Neural progenitor cell (in vitro differentiated cells): ENCODE results near the gene NSD1. TPM values are rescaled to one million over a fixed set of nuclear protein-coding genes. Genes with fewer than 3 reads are reported as not detected.

Experiments
- DNase-seq: peaks from one replicate; pipeline ENCODE4 v3.0.0-alpha.2; 2016; ENCODE audit warnings: low spot score
- H2AFZ ChIP-seq: fragments of 200-600 bp; sonication (generic); replicated peaks from 2 replicates; pipeline ENCODE4 v1.6.1; 2016; ENCODE audit warnings: antibody characterized with exemption
- H3F3A ChIP-seq: fragments of 200-600 bp; sonication (generic); 2 replicates; pipeline ENCODE4 v1.6.1; 2016; ENCODE audit warnings: antibody characterized with exemption, low read depth
- H3K27ac ChIP-seq: fragments of 200-600 bp; sonication (generic); 2 replicates; pipeline ENCODE4 v1.5.1; 2016; ENCODE audit warnings: mild to moderate bottlenecking
- H3K27me3 ChIP-seq: fragments of 200-600 bp; sonication (generic); 2 replicates; pipeline ENCODE4 v1.6.1; 2016; ENCODE audit warnings: mild to moderate bottlenecking, moderate library complexity
- H3K36me3 ChIP-seq: fragments of 200-600 bp; sonication (generic); 2 replicates; pipeline ENCODE4 v1.5.1; 2016
- H3K4me1 ChIP-seq: fragments of 200-600 bp; sonication (generic); 2 replicates; pipeline ENCODE4 v1.6.1; 2016; ENCODE audit warnings: mixed run types
- H3K4me2 ChIP-seq: fragments of 200-600 bp; sonication (generic); 2 replicates; pipeline ENCODE4 v1.6.1; 2016
- H3K4me3 ChIP-seq: fragments of 200-600 bp; sonication (generic); 2 replicates; pipeline ENCODE4 v1.5.1; 2016
- H3K79me2 ChIP-seq: fragments of 200-600 bp; sonication (generic); 2 replicates; pipeline ENCODE4 v1.6.1; 2016; ENCODE audit warnings: low read depth
- H3K9ac ChIP-seq: fragments of 200-600 bp; sonication (generic); 2 replicates; pipeline ENCODE4 v1.6.1; 2016
- H3K9me3 ChIP-seq: fragments of 200-600 bp; sonication (generic); 2 replicates; pipeline ENCODE4 v1.5.1; 2016; ENCODE audit warnings: low read depth
- H4K20me1 ChIP-seq: fragments of 200-600 bp; sonication (generic); 2 replicates; pipeline ENCODE4 v1.6.1; 2016; ENCODE audit warnings: low read depth
- H3K27ac Mint-ChIP-seq: 3 replicates; pipeline ENCODE4 v1.8.0; 2021; ENCODE audit warnings: mixed read lengths
- H3K27me3 Mint-ChIP-seq: 2 replicates; pipeline ENCODE4 v1.8.0; 2022; ENCODE audit warnings: low read depth, mild to moderate bottlenecking, inconsistent platforms, moderate library complexity, mixed read lengths; ENCODE audit not compliant: insufficient read depth
- H3K36me3 Mint-ChIP-seq: 3 replicates; pipeline ENCODE4 v1.8.0; 2021; ENCODE audit warnings: mixed read lengths
- H3K4me1 Mint-ChIP-seq: 3 replicates; pipeline ENCODE4 v1.8.0; 2021; ENCODE audit warnings: mixed read lengths
- H3K4me3 Mint-ChIP-seq: 3 replicates; pipeline ENCODE4 v1.8.0; 2021; ENCODE audit warnings: mild to moderate bottlenecking, moderate library complexity, mixed read lengths
- H3K9me3 Mint-ChIP-seq: 3 replicates; pipeline ENCODE4 v1.8.0; 2020; ENCODE audit warnings: mixed read lengths
- CTCF ChIP-seq: fragments of 200-600 bp; sonication (generic); IDR thresholded peaks from 2 replicates; pipeline ENCODE4 v1.5.1; 2017; ENCODE audit warnings: antibody characterized with exemption, mild to moderate bottlenecking
- EZH2 ChIP-seq: fragments of 200-600 bp; sonication (generic); IDR thresholded peaks from 2 replicates; pipeline ENCODE4 v1.6.1; 2017; ENCODE audit warnings: antibody characterized with exemption, mild to moderate bottlenecking, moderate library complexity
- EZH2phosphoT487 ChIP-seq: fragments of 200-600 bp; sonication (generic); IDR thresholded peaks from 2 replicates; pipeline ENCODE4 v1.6.1; 2017; ENCODE audit warnings: antibody characterized with exemption
- total RNA-seq: library from RNA; depleted of rRNA; stranded (reverse); fragments of >200 nt; gene quantifications from 2 replicates; pipeline ENCODE4 v1.2.3, GENCODE V29; 2015; ENCODE audit warnings: low replicate concordance

The NSD1 gene
- total RNA-seq, 1 donor from 2014 or later: 114 TPM

DNA sequence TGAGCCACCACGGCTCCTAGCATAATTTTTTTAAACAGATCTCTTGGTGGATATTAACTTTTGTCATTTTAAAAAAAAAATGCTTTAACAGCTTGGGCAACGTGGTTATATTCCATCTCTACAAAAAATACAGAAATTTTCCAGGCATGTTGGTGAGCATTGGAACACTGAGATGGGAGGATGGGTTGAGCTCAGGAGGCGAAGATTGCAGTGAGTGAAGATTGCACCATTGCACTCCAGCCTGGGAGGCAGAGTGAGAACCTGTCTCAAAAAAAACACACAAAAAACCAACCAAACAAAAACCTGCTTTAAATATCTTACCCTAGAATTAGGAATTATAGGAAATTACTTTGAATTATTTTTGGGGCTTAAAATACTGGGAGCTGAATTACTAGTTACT, 55.2 kb downstream of the NSD1 start:
- Histone ChIP-seq H3K4me3 (no peak overlapping the region), H3K27ac (peak overlapping the region; percentile 31), H3K27me3 (no peaks in the 10 kb centered on the region), H3K36me3 (peaks cover 3% of the 10 kb centered on the region), H2AFZ (no peak overlapping the region), H3K4me2 (no peak overlapping the region), H3K4me1 (no peaks in the 10 kb centered on the region), H3K9me3 (no peaks in the 10 kb centered on the region), H3K79me2 (peaks cover 97% of the 10 kb centered on the region), H3F3A (peaks cover 33% of the 10 kb centered on the region), H4K20me1 (peaks cover 58% of the 10 kb centered on the region), H3K9ac (no peak overlapping the region)
- no peaks in the 10 kb centered on the region for H3K4me1 Mint-ChIP-seq
- H3K4me3 Mint-ChIP-seq: no peak overlapping the region
- H3K36me3 Mint-ChIP-seq: peaks cover 6% of the 10 kb centered on the region
- TF ChIP-seq CTCF (no peak), EZH2phosphoT487 (no peak), EZH2 (no peak)
- DNase-seq: no peak
- peaks cover 2% of the 10 kb centered on the region for H3K27me3 Mint-ChIP-seq
- H3K27ac Mint-ChIP-seq: no peak overlapping the region
- H3K9me3 Mint-ChIP-seq: no peaks in the 10 kb centered on the region

- H3K36me3 Mint-ChIP-seq: peaks cover 6% of the 10 kb centered on the region
- H3K9me3 Mint-ChIP-seq: no peaks in the 10 kb centered on the region
- peak overlapping the region; percentile 33 for H3K27ac ChIP-seq
- no peak overlapping the region for H3K27ac Mint-ChIP-seq
- peaks cover 3% of the 10 kb centered on the region for H3K36me3 ChIP-seq
- peaks cover 92% of the 10 kb centered on the region for H3K79me2 ChIP-seq
- no peaks in the 10 kb centered on the region for H3K4me1 ChIP-seq
- H2AFZ ChIP-seq: no peak overlapping the region
- H3K4me2 ChIP-seq: no peak overlapping the region
- DNase-seq: no peak
- H3K4me3 Mint-ChIP-seq: no peak overlapping the region
- H3F3A ChIP-seq: peaks cover 26% of the 10 kb centered on the region
- TF ChIP-seq EZH2 (no peak), CTCF (no peak), EZH2phosphoT487 (no peak)
- H3K9ac ChIP-seq: no peak overlapping the region
- H3K4me3 ChIP-seq: no peak overlapping the region
- H3K9me3 ChIP-seq: no peaks in the 10 kb centered on the region
- H3K27me3 Mint-ChIP-seq: peaks cover 2% of the 10 kb centered on the region
- H3K27me3 ChIP-seq: no peaks in the 10 kb centered on the region
- H4K20me1 ChIP-seq: peaks cover 52% of the 10 kb centered on the region
- H3K4me1 Mint-ChIP-seq: no peaks in the 10 kb centered on the region
These were observed 55.8 kb downstream of the NSD1 start for GRCh38 chr5:177189416-177189815.

- Histone ChIP-seq H3K36me3 (peaks cover 3% of the 10 kb centered on the region), H3K79me2 (peaks cover 91% of the 10 kb centered on the region), H3K27me3 (no peaks in the 10 kb centered on the region), H3K9ac (no peak overlapping the region), H3K4me1 (no peaks in the 10 kb centered on the region), H3K4me2 (no peak overlapping the region), H3F3A (peaks cover 21% of the 10 kb centered on the region), H3K9me3 (no peaks in the 10 kb centered on the region), H2AFZ (no peak overlapping the region), H4K20me1 (peaks cover 46% of the 10 kb centered on the region), H3K27ac (peak overlapping the region; percentile 33), H3K4me3 (no peak overlapping the region)
- H3K36me3 Mint-ChIP-seq: peaks cover 6% of the 10 kb centered on the region
- H3K27ac Mint-ChIP-seq: peak overlapping the region; percentile 46
- no peak overlapping the region for H3K4me3 Mint-ChIP-seq
- TF ChIP-seq EZH2phosphoT487 (no peak), CTCF (no peak), EZH2 (no peak)
- no peaks in the 10 kb centered on the region for H3K4me1 Mint-ChIP-seq
- no peak for DNase-seq
- no peaks in the 10 kb centered on the region for H3K9me3 Mint-ChIP-seq
- peaks cover 2% of the 10 kb centered on the region for H3K27me3 Mint-ChIP-seq
These were observed 56.4 kb downstream of the NSD1 start for GRCh38 chr5:177189965-177190364.
